ENCODE measurements around the gene FGF18.

DNA sequence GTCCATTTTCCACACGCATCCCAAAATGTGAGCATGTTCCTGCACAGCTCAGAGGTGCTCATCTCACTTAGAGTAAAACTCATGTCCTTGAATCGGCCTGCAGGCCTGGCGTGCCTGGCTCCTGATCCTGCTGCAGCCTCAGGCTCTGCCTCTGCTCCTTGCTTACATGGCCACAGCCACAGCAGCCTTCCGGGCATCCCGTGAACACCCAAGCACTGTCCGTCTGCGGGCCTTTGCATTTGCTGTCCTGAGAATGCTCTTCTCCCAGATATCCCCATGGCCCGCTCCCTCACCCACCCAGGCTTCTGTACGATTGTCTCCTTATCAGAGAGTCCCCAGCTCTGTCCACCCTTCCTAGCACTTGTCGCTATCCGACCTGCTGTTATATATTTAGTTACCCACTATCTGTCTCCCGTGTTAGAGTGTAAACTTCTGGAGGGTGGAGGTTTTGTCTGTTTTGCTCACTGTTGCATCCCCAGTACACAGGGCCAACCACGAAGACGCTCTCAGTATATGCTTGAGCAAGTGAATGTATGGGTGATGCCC is 21.9 kb downstream of the FGF18 start:
- TF ChIP-seq, protein P1, sequence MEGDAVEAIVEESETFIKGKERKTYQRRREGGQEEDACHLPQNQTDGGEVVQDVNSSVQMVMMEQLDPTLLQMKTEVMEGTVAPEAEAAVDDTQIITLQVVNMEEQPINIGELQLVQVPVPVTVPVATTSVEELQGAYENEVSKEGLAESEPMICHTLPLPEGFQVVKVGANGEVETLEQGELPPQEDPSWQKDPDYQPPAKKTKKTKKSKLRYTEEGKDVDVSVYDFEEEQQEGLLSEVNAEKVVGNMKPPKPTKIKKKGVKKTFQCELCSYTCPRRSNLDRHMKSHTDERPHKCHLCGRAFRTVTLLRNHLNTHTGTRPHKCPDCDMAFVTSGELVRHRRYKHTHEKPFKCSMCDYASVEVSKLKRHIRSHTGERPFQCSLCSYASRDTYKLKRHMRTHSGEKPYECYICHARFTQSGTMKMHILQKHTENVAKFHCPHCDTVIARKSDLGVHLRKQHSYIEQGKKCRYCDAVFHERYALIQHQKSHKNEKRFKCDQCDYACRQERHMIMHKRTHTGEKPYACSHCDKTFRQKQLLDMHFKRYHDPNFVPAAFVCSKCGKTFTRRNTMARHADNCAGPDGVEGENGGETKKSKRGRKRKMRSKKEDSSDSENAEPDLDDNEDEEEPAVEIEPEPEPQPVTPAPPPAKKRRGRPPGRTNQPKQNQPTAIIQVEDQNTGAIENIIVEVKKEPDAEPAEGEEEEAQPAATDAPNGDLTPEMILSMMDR (IDR thresholded peaks at IDR 0.05; ENCODE audit: extremely low read depth in 1 of 2, insufficient read depth in 1 of 2, low read depth in 1 of 2, low read length in 2 of 2), result no peak
- TF ChIP-seq EZH2 (IDR thresholded peaks at IDR 0.05; ENCODE audit: borderline replicate concordance, low read depth, low read length, severe bottlenecking), result no peak
- no peak for TF ChIP-seq POLR2AphosphoS5 (IDR thresholded peaks at IDR 0.05; ENCODE audit: insufficient read depth, low read depth, low read length)
- no peak for TF ChIP-seq POLR2A (IDR thresholded peaks at IDR 0.05; ENCODE audit: low read depth, low read length)
- TF ChIP-seq JUN (IDR thresholded peaks at IDR 0.05; ENCODE audit: borderline replicate concordance, insufficient read depth, insufficient read length, low read depth), result no peak
- TF ChIP-seq, protein P2, sequence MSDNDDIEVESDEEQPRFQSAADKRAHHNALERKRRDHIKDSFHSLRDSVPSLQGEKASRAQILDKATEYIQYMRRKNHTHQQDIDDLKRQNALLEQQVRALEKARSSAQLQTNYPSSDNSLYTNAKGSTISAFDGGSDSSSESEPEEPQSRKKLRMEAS (IDR thresholded peaks at IDR 0.05; ENCODE audit: insufficient read depth, insufficient read length), result no peak
- no peak for TF ChIP-seq GATA2 (IDR thresholded peaks at IDR 0.05; ENCODE audit: insufficient read depth, insufficient read length, low read depth, low read length)
- no peak for TF ChIP-seq MYC (IDR thresholded peaks at IDR 0.05; ENCODE audit: low read depth, low read length)
- no peak for TF ChIP-seq FOS (IDR thresholded peaks at IDR 0.05; ENCODE audit: borderline replicate concordance, insufficient read depth, low read length)

Measured in endothelial cell of umbilical vein (primary cell).